Erythroblast (primary cell): Measurements from ENCODE around the gene PTTG1IP.
"Not testable (repeated sequence)": the region's sequence is repeated elsewhere in the genome, so short reads cannot be mapped to it uniquely, and the experiment has no call there.

ENCODE experiments used
- DNase-seq, 2 experiments: peaks; one replicate each; lab custom pipeline; 2025; lab: John Stamatoyannopoulos, UW
- GATA1 ChIP-seq: IDR thresholded peaks from 2 replicates; pipeline ENCODE4 v1.6.1; 2011; ENCODE audit warnings: low read depth, mild to moderate bottlenecking, control low read depth, low read length, moderate library complexity
- POLR2A ChIP-seq: IDR thresholded peaks from 2 replicates; pipeline ENCODE4 v1.6.1; 2011; ENCODE audit warnings: mild to moderate bottlenecking, low read length

The PTTG1IP gene

GRCh38 chr21:44836666-44837471 lies 36.6 kb downstream of the PTTG1IP start:
- DNase-seq, result peak; percentile 58 to 63
- TF ChIP-seq POLR2A (no peak), GATA1 (no peak)

GRCh38 chr21:44836349-44836665 lies 37.2 kb downstream of the PTTG1IP start:
- DNase-seq, result no peak
- TF ChIP-seq POLR2A, result no peak
- TF ChIP-seq GATA1, result no peak

GRCh38 chr21:44835647-44835973 lies 37.9 kb downstream of the PTTG1IP start:
- TF ChIP-seq GATA1 (no peak), POLR2A (no peak)
- no peak for DNase-seq

GRCh38 chr21:44834951-44835646 lies 38.4 kb downstream of the PTTG1IP start:
- DNase-seq, result no peak
- TF ChIP-seq GATA1, result no peak
- no peak for TF ChIP-seq POLR2A

GRCh38 chr21:44834231-44834950 lies 39.1 kb downstream of the PTTG1IP start:
- DNase-seq, result no peak
- TF ChIP-seq POLR2A (no peak), GATA1 (no peak)

- TF ChIP-seq GATA1 (no peak), POLR2A (no peak)
- no peak for DNase-seq
These were observed 39.8 kb downstream of the PTTG1IP start for GRCh38 chr21:44833663-44834062.

- not testable (repeated sequence) for DNase-seq
These were observed 40.8 kb downstream of the PTTG1IP start for GRCh38 chr21:44832516-44833255.

- no peak for DNase-seq
- TF ChIP-seq GATA1 (no peak), POLR2A (no peak)
These were observed 42.1 kb downstream of the PTTG1IP start for GRCh38 chr21:44831227-44831860.

- TF ChIP-seq POLR2A (no peak), GATA1 (no peak)
These were observed 43.9 kb downstream of the PTTG1IP start for GRCh38 chr21:44829507-44830092.

GRCh38 chr21:44828362-44829056 lies 45.0 kb downstream of the PTTG1IP start:
- DNase-seq, result peak in 1 of 2 experiments; percentile 35
- TF ChIP-seq POLR2A, result no peak
- TF ChIP-seq GATA1, result no peak

More at GRCh38 chr21:44829507-44830092, 43.9 kb downstream of the PTTG1IP start:
- no peak for DNase-seq

GRCh38 chr21:44823179-44823660 lies 50.3 kb downstream of the PTTG1IP start:
- DNase-seq, result no peak
- TF ChIP-seq GATA1, result no peak

GRCh38 chr21:44822484-44823178 lies 50.9 kb downstream of the PTTG1IP start:
- peak; percentile 37 to 39 for DNase-seq
- TF ChIP-seq GATA1, result no peak
- no peak for TF ChIP-seq POLR2A
